Subcutaneous abdominal adipose tissue (tissue), 5 donors: ENCODE results near the gene CAMK2B.
"Not testable (repeated sequence)": the region's sequence is repeated elsewhere in the genome, so short reads cannot be mapped to it uniquely, and the experiment has no call there.

Experiments used
- H3K27ac ChIP-seq: one replicate; pipeline ENCODE4 v1.7.0; 2013; ENCODE audit warnings: low read depth, mild to moderate bottlenecking, inconsistent platforms, low read length, moderate library complexity
- H3K27me3 ChIP-seq, 5 donors: one replicate each; pipeline ENCODE4 v1.7.0; 2013; ENCODE audit warnings: low read length in 5 of 5, inconsistent platforms in 1 of 5; ENCODE audit not compliant: control insufficient read depth in 5 of 5, insufficient read depth in 4 of 5
- H3K36me3 ChIP-seq, 5 donors: one replicate each; pipeline ENCODE4 v1.7.0; 2013; ENCODE audit warnings: low read length in 5 of 5; ENCODE audit not compliant: control insufficient read depth in 5 of 5, insufficient read depth in 5 of 5
- H3K4me1 ChIP-seq, 5 donors: one replicate each; pipeline ENCODE4 v1.7.0; 2013; ENCODE audit warnings: low read length in 5 of 5, mild to moderate bottlenecking in 3 of 5, moderate library complexity in 1 of 5; ENCODE audit not compliant: control insufficient read depth in 5 of 5, insufficient read depth in 5 of 5
- H3K4me3 ChIP-seq, 5 donors: one replicate each; pipeline ENCODE4 v1.7.0; 2013; ENCODE audit warnings: low read length in 5 of 5, low read depth in 1 of 5
- H3K9ac ChIP-seq, 5 donors: one replicate each; pipeline ENCODE4 v1.7.0; 2013; ENCODE audit warnings: low read length in 5 of 5, mild to moderate bottlenecking in 4 of 5, moderate library complexity in 3 of 5
- H3K9me3 ChIP-seq, 5 donors: one replicate each; pipeline ENCODE4 v1.7.0; 2013; ENCODE audit warnings: low read length in 5 of 5; ENCODE audit not compliant: control insufficient read depth in 5 of 5
- donor health status: healthy.
- donor health status: healthy.
- donor health status: healthy.
- donor health status: healthy.
- donor health status: healthy.

Gene CAMK2B

GRCh38 chr7:44171901-44172300 is 153.5 kb downstream of the CAMK2B start:
- H3K27me3 ChIP-seq, H3K9me3 ChIP-seq, H3K4me1 ChIP-seq, H3K4me3 ChIP-seq, H3K36me3 ChIP-seq, H3K9ac ChIP-seq, H3K27ac ChIP-seq: not testable (repeated sequence)

- Histone ChIP-seq H3K9ac (no peak overlapping the region), H3K27ac (no peak overlapping the region), H3K36me3 (no peaks in the 10 kb centered on the region), H3K9me3 (no peaks in the 10 kb centered on the region), H3K4me1 (peaks cover 0 to 4% (median 0%) of the 10 kb centered on the region in 5 donors), H3K4me3 (no peak overlapping the region), H3K27me3 (no peaks in the 10 kb centered on the region)
These were observed 157.5 kb downstream of the CAMK2B start for GRCh38 chr7:44167920-44168319.
